ENCODE results near the gene PHLDB2.
A peak's percentile ranks its signal among the peaks of the same experiment; 100 is the strongest.

The PHLDB2 gene

DNA sequence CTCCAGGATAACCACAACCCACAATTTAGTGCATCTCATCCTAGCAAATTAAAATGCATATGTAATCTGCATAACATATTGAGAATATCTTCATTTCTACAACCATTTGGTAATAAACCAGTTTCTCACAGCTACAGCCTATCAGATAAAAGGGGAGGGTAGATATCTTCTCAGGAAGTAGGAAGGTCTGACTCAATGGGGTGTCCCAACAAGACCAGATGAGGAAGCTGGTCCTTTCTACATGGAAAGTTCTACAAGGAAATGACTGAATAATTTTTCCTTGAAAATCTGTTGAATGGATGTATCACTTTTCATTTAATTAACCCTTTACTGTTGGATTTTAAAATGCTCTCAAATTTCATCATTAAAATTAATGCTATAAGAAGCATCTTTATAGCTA, 158.0 kb downstream of the PHLDB2 start:
- H2AK5ac ChIP-seq (ENCODE audit: low read depth, low read length) = no peak overlapping the region
- no peak overlapping the region for H4K8ac ChIP-seq (ENCODE audit: low read depth, low read length)
- no peak for DNase-seq (ENCODE audit: low spot score)
- no peak overlapping the region for H2BK15ac ChIP-seq (ENCODE audit: low read length)
- no peak overlapping the region for H3K4me2 ChIP-seq (ENCODE audit: insufficient read depth, low read length, poor library complexity, severe bottlenecking)
- no peaks in the 10 kb centered on the region for H3K27me3 ChIP-seq (ENCODE audit: control insufficient read depth in 3 of 3, insufficient read depth in 3 of 3, low read depth in 1 of 3, low read length in 3 of 3)
- H3K18ac ChIP-seq (ENCODE audit: low read length) = no peak overlapping the region
- H3K9ac ChIP-seq (ENCODE audit: low read depth, low read length, poor library complexity) = no peak overlapping the region
- no peak overlapping the region for H2BK5ac ChIP-seq (ENCODE audit: low read length)
- H3K9me3 ChIP-seq (replicated peaks in 1 of 2; ENCODE audit: control insufficient read depth in 2 of 2, insufficient read depth in 1 of 2, low read depth in 1 of 2, low read length in 2 of 2) = no peaks in the 10 kb centered on the region
- no peak overlapping the region for H2BK120ac ChIP-seq (ENCODE audit: low read depth, low read length)
- H3K4ac ChIP-seq (ENCODE audit: low read length) = no peak overlapping the region
- H3K14ac ChIP-seq (ENCODE audit: low read length) = no peak overlapping the region
- no peak overlapping the region for H4K91ac ChIP-seq (ENCODE audit: low read depth, low read length, poor library complexity)
- H3K27ac ChIP-seq (replicated peaks; ENCODE audit: low read length) = no peak overlapping the region
- no peak overlapping the region for H3K4me3 ChIP-seq (ENCODE audit: low read length in 2 of 2)
- H3K36me3 ChIP-seq (replicated peaks in 1 of 2; ENCODE audit: control insufficient read depth in 2 of 2, insufficient read depth in 2 of 2, low read length in 2 of 2) = peaks cover 8 to 28% of the 10 kb centered on the region in 2 donors
- H3K79me1 ChIP-seq (ENCODE audit: low read depth, low read length) = no peaks in the 10 kb centered on the region
- H2AFZ ChIP-seq (ENCODE audit: low read length) = no peak overlapping the region
- H3K23ac ChIP-seq (ENCODE audit: low read depth, low read length, poor library complexity) = no peak overlapping the region
- peaks cover 4 to 5% of the 10 kb centered on the region in 2 donors for H3K4me1 ChIP-seq (ENCODE audit: control insufficient read depth in 2 of 2, insufficient read depth in 1 of 2, low read depth in 1 of 2, low read length in 2 of 2)
- no peak overlapping the region for H2BK12ac ChIP-seq (ENCODE audit: low read length)

- Histone ChIP-seq H3K4ac (ENCODE audit: low read length) (no peak overlapping the region), H3K9ac (ENCODE audit: low read depth, low read length, poor library complexity) (no peak overlapping the region), H2BK120ac (ENCODE audit: low read depth, low read length) (no peak overlapping the region), H2AFZ (ENCODE audit: low read length) (no peak overlapping the region), H3K14ac (ENCODE audit: low read length) (no peak overlapping the region), H3K79me1 (ENCODE audit: low read depth, low read length) (no peaks in the 10 kb centered on the region), H3K18ac (ENCODE audit: low read length) (no peak overlapping the region), H2BK5ac (ENCODE audit: low read length) (no peak overlapping the region), H3K36me3 (replicated peaks in 1 of 2; ENCODE audit: control insufficient read depth in 2 of 2, insufficient read depth in 2 of 2, low read length in 2 of 2) (peaks cover 5 to 12% of the 10 kb centered on the region in 2 donors), H4K8ac (ENCODE audit: low read depth, low read length) (no peak overlapping the region), H3K23ac (ENCODE audit: low read depth, low read length, poor library complexity) (no peak overlapping the region), H3K4me2 (ENCODE audit: insufficient read depth, low read length, poor library complexity, severe bottlenecking) (no peak overlapping the region), H3K27me3 (ENCODE audit: control insufficient read depth in 3 of 3, insufficient read depth in 3 of 3, low read depth in 1 of 3, low read length in 3 of 3) (no peaks in the 10 kb centered on the region), H3K4me3 (ENCODE audit: low read length in 2 of 2) (no peak overlapping the region), H2BK15ac (ENCODE audit: low read length) (no peak overlapping the region), H4K91ac (ENCODE audit: low read depth, low read length, poor library complexity) (no peak overlapping the region), H3K27ac (replicated peaks; ENCODE audit: low read length) (no peak overlapping the region), H2BK12ac (ENCODE audit: low read length) (no peak overlapping the region), H2AK5ac (ENCODE audit: low read depth, low read length) (no peak overlapping the region), H3K4me1 (ENCODE audit: control insufficient read depth in 2 of 2, insufficient read depth in 1 of 2, low read depth in 1 of 2, low read length in 2 of 2) (peaks cover 2 to 5% of the 10 kb centered on the region in 2 donors), H3K9me3 (replicated peaks in 1 of 2; ENCODE audit: control insufficient read depth in 2 of 2, insufficient read depth in 1 of 2, low read depth in 1 of 2, low read length in 2 of 2) (no peaks in the 10 kb centered on the region)
- no CpG with 5 or more reads among the region's 4 CpGs for WGBS, 2 donors (ENCODE audit: extremely low coverage in 2 of 2, insufficient read length in 2 of 2, insufficient replicate concordance in 1 of 2)
- DNase-seq (ENCODE audit: low spot score) = no peak
Measured at GRCh38 chr3:112018712-112019111, 159.6 kb downstream of the PHLDB2 start.

DNA sequence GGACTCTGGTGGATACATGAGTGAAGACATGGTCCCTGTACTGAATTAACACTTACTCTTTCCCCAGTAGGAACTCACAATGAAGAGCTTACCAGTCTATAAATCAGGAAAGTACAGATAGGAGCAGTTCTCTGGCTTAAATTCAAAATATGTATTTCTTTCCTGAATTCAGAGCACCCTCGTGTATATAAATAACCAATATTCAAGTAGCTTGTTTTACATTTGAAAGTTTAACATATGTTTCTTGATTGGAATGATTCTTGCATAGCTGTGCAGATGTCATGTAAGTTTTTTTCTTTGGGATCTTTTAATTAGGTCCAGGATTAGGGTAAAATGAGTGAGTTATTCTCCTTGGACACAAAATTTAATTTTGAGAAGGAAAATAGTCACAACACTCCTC, 160.7 kb downstream of the PHLDB2 start:
- no peak overlapping the region for H2BK5ac ChIP-seq (ENCODE audit: low read length)
- no peak overlapping the region for H3K4me3 ChIP-seq (ENCODE audit: low read length in 2 of 2)
- H3K14ac ChIP-seq (ENCODE audit: low read length) = no peak overlapping the region
- no peak overlapping the region for H3K4me2 ChIP-seq (ENCODE audit: insufficient read depth, low read length, poor library complexity, severe bottlenecking)
- H3K79me1 ChIP-seq (ENCODE audit: low read depth, low read length) = no peaks in the 10 kb centered on the region
- no CpG with 5 or more reads among the region's 1 CpG for WGBS, 2 donors (ENCODE audit: extremely low coverage in 2 of 2, insufficient read length in 2 of 2, insufficient replicate concordance in 1 of 2)
- no peaks in the 10 kb centered on the region for H3K27me3 ChIP-seq (ENCODE audit: control insufficient read depth in 3 of 3, insufficient read depth in 3 of 3, low read depth in 1 of 3, low read length in 3 of 3)
- no peak overlapping the region for H4K91ac ChIP-seq (ENCODE audit: low read depth, low read length, poor library complexity)
- no peaks in the 10 kb centered on the region for H3K9me3 ChIP-seq (replicated peaks in 1 of 2; ENCODE audit: control insufficient read depth in 2 of 2, insufficient read depth in 1 of 2, low read depth in 1 of 2, low read length in 2 of 2)
- H3K18ac ChIP-seq (ENCODE audit: low read length) = no peak overlapping the region
- no peak overlapping the region for H2BK15ac ChIP-seq (ENCODE audit: low read length)
- H4K8ac ChIP-seq (ENCODE audit: low read depth, low read length) = no peak overlapping the region
- no peak overlapping the region for H2AFZ ChIP-seq (ENCODE audit: low read length)
- no peak overlapping the region for H2BK12ac ChIP-seq (ENCODE audit: low read length)
- H2BK120ac ChIP-seq (ENCODE audit: low read depth, low read length) = no peak overlapping the region
- H3K36me3 ChIP-seq (replicated peaks in 1 of 2; ENCODE audit: control insufficient read depth in 2 of 2, insufficient read depth in 2 of 2, low read length in 2 of 2) = peaks cover 1 to 2% of the 10 kb centered on the region in 2 donors
- peaks cover 2 to 5% of the 10 kb centered on the region in 2 donors for H3K4me1 ChIP-seq (ENCODE audit: control insufficient read depth in 2 of 2, insufficient read depth in 1 of 2, low read depth in 1 of 2, low read length in 2 of 2)
- H3K4ac ChIP-seq (ENCODE audit: low read length) = no peak overlapping the region
- no peak overlapping the region for H3K27ac ChIP-seq (replicated peaks; ENCODE audit: low read length)
- H2AK5ac ChIP-seq (ENCODE audit: low read depth, low read length) = no peak overlapping the region
- no peak for DNase-seq (ENCODE audit: low spot score)
- no peak overlapping the region for H3K9ac ChIP-seq (ENCODE audit: low read depth, low read length, poor library complexity)
- no peak overlapping the region for H3K23ac ChIP-seq (ENCODE audit: low read depth, low read length, poor library complexity)

GRCh38 chr3:112020674-112021085, 161.6 kb downstream of the PHLDB2 start:
- no peak overlapping the region for H2BK15ac ChIP-seq (ENCODE audit: low read length)
- DNase-seq (ENCODE audit: low spot score) = peak; percentile 40
- no peak overlapping the region for H3K9ac ChIP-seq (ENCODE audit: low read depth, low read length, poor library complexity)
- no peak overlapping the region for H3K4me3 ChIP-seq (ENCODE audit: low read length in 2 of 2)
- H3K79me1 ChIP-seq (ENCODE audit: low read depth, low read length) = no peaks in the 10 kb centered on the region
- peaks cover 2 to 5% of the 10 kb centered on the region in 2 donors for H3K4me1 ChIP-seq (ENCODE audit: control insufficient read depth in 2 of 2, insufficient read depth in 1 of 2, low read depth in 1 of 2, low read length in 2 of 2)
- H3K36me3 ChIP-seq (replicated peaks in 1 of 2; ENCODE audit: control insufficient read depth in 2 of 2, insufficient read depth in 2 of 2, low read length in 2 of 2) = no peaks in the 10 kb centered on the region
- H3K4ac ChIP-seq (ENCODE audit: low read length) = no peak overlapping the region
- H2BK120ac ChIP-seq (ENCODE audit: low read depth, low read length) = no peak overlapping the region
- H3K23ac ChIP-seq (ENCODE audit: low read depth, low read length, poor library complexity) = no peak overlapping the region
- H2AK5ac ChIP-seq (ENCODE audit: low read depth, low read length) = no peak overlapping the region
- H2BK12ac ChIP-seq (ENCODE audit: low read length) = no peak overlapping the region
- no peak overlapping the region for H2AFZ ChIP-seq (ENCODE audit: low read length)
- no peak overlapping the region for H3K27ac ChIP-seq (replicated peaks; ENCODE audit: low read length)
- no peak overlapping the region for H3K18ac ChIP-seq (ENCODE audit: low read length)
- H4K8ac ChIP-seq (ENCODE audit: low read depth, low read length) = no peak overlapping the region
- no peaks in the 10 kb centered on the region for H3K27me3 ChIP-seq (ENCODE audit: control insufficient read depth in 3 of 3, insufficient read depth in 3 of 3, low read depth in 1 of 3, low read length in 3 of 3)
- H2BK5ac ChIP-seq (ENCODE audit: low read length) = no peak overlapping the region
- H3K9me3 ChIP-seq (replicated peaks in 1 of 2; ENCODE audit: control insufficient read depth in 2 of 2, insufficient read depth in 1 of 2, low read depth in 1 of 2, low read length in 2 of 2) = no peaks in the 10 kb centered on the region
- no peak overlapping the region for H3K4me2 ChIP-seq (ENCODE audit: insufficient read depth, low read length, poor library complexity, severe bottlenecking)
- no CpG with 5 or more reads among the region's 1 CpG for WGBS, 2 donors (ENCODE audit: extremely low coverage in 2 of 2, insufficient read length in 2 of 2, insufficient replicate concordance in 1 of 2)
- no peak overlapping the region for H3K14ac ChIP-seq (ENCODE audit: low read length)
- no peak overlapping the region for H4K91ac ChIP-seq (ENCODE audit: low read depth, low read length, poor library complexity)
